CD4-positive, alpha-beta T cell treated with Interleukin-21 for 1 hour (primary cell): ENCODE data around the gene CENPX.
"Not testable (repeated sequence)": the region's sequence is repeated elsewhere in the genome, so short reads cannot be mapped to it uniquely, and the experiment has no call there.

Experiments used
- DNase-seq: peaks from one replicate; pipeline ENCODE4 v3.0.0-alpha.2; 2020

Gene CENPX

GRCh38 chr17:81995463-81996231 lies 27.0 kb downstream of the CENPX start:
- DNase-seq = no peak

- DNase-seq = no peak
These were observed 27.9 kb downstream of the CENPX start for GRCh38 chr17:81994593-81995462.

GRCh38 chr17:81993729-81994592 lies 28.7 kb downstream of the CENPX start:
- no peak for DNase-seq

GRCh38 chr17:81992306-81993102 lies 30.2 kb downstream of the CENPX start:
- no peak for DNase-seq

- no peak for DNase-seq
These were observed 30.9 kb downstream of the CENPX start for GRCh38 chr17:81991684-81992305.

GRCh38 chr17:81990836-81991683 lies 31.6 kb downstream of the CENPX start:
- DNase-seq = no peak

- no peak for DNase-seq
These were observed 35.4 kb downstream of the CENPX start for GRCh38 chr17:81987161-81987770.

GRCh38 chr17:81986606-81987005 lies 36.1 kb downstream of the CENPX start:
- DNase-seq = no peak

- no peak for DNase-seq
These were observed 37.8 kb downstream of the CENPX start for GRCh38 chr17:81984773-81985410.

GRCh38 chr17:81983639-81984373 lies 38.9 kb downstream of the CENPX start:
- no peak for DNase-seq

- DNase-seq = no peak
These were observed 39.6 kb downstream of the CENPX start for GRCh38 chr17:81983011-81983638.

GRCh38 chr17:81981511-81981910 lies 41.2 kb downstream of the CENPX start:
- not testable (repeated sequence) for DNase-seq

- peak; percentile 26 for DNase-seq
These were observed 41.9 kb downstream of the CENPX start for GRCh38 chr17:81980707-81981343.

- no peak for DNase-seq
These were observed 42.6 kb downstream of the CENPX start for GRCh38 chr17:81980122-81980521.

GRCh38 chr17:81978524-81979298 lies 44.0 kb downstream of the CENPX start:
- no peak for DNase-seq

GRCh38 chr17:81977211-81977808 lies 45.4 kb downstream of the CENPX start, which contains the start of gene ASPSCR1:
TSS of gene ASPSCR1 (plus strand) at chr17:81977629. CDS start at chr17:81977647, 18 bp downstream.
- DNase-seq = peak; percentile 89
